Measurements from ENCODE around the gene SDCBP2.

Gene SDCBP2

DNA sequence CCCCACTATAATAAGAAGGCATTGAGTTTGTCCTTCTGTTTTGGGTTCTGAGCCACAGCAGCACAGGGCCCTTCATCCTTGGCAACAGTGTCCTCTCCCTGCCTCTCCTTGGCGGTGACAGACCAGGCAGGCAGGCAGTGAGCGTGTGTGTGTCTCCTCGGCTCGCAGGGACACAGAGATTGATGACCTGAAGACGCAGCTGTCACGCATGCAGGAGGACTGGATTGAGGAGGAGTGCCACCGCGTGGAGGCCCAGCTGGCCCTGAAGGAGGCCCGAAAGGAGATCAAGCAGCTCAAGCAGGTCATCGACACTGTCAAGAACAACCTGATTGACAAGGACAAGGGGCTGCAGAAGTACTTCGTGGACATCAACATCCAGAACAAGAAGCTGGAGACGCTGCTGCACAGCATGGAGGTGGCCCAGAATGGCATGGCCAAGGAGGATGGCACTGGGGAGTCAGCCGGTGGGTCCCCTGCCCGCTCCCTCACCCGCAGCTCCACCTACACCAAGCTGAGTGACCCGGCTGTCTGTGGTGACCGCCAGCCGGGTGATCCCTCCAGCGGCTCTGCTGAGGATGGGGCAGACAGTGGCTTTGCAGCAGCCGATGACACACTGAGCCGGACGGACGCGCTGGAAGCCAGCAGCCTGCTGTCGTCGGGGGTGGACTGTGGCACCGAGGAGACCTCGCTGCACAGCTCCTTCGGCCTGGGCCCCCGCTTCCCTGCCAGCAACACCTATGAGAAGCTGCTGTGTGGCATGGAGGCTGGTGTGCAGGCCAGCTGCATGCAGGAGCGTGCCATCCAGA, 24.0 kb downstream of the SDCBP2 start:
- DNase-seq (ENCODE audit: low read depth) = no peak
- TF ChIP-seq CTCF (IDR thresholded peaks at IDR 0.05; ENCODE audit: control insufficient read depth, insufficient read depth, low read depth, low read length, missing control alignments) = no peak
- H3K4me3 ChIP-seq (ENCODE audit: control insufficient read depth, low read depth, low read length) = no peak overlapping the region

- no peak overlapping the region for H3K4me3 ChIP-seq (ENCODE audit: control insufficient read depth, low read depth, low read length)
- TF ChIP-seq CTCF (IDR thresholded peaks at IDR 0.05; ENCODE audit: control insufficient read depth, insufficient read depth, low read depth, low read length, missing control alignments) = no peak
- no peak for DNase-seq (ENCODE audit: low read depth)
These were observed 26.0 kb downstream of the SDCBP2 start for GRCh38 chr20:1302685-1303541.

- DNase-seq (ENCODE audit: low read depth) = peak; percentile 7
- H3K4me3 ChIP-seq (ENCODE audit: control insufficient read depth, low read depth, low read length) = no peak overlapping the region
- no peak for TF ChIP-seq CTCF (IDR thresholded peaks at IDR 0.05; ENCODE audit: control insufficient read depth, insufficient read depth, low read depth, low read length, missing control alignments)
These were observed 27.9 kb downstream of the SDCBP2 start for GRCh38 chr20:1301031-1301529.

DNA sequence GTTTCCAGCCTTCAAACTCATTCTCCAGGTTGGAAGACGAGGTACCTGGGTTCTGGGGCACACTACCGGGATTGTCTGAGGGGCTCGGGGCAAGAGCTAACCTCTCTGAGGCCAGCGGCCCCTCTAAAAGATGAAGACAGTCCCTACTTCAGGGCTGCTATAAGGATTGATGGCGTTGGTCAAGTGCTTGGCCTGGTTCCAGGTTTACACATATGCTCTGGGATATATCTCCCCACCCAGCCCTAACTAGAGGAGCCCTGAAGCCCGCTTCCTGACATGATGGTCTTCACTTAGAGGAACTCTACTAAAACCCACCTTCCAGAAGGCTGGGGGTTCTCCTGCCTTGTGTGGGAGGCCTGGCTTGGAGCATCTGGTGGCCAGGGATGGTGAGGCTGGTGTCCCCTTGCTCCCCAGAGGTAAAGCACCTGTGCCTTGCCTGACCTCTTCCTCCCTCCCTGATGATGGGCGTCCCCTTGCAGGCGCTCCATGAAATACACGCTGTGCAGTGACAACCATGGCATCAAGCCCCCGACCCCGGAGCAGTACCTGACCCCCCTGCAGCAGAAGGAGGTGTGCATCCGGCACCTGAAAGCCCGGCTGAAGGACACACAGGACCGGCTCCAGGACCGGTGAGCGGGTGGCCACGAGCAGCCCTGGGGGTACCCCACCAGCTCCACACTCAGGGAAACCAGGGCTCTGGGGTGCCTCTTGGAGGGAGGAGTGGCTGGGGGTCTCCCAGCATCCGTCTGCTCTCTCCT, 28.7 kb downstream of the SDCBP2 start:
- no peak for DNase-seq (ENCODE audit: low read depth)
- H3K4me3 ChIP-seq (ENCODE audit: control insufficient read depth, low read depth, low read length) = no peak overlapping the region
- TF ChIP-seq CTCF (IDR thresholded peaks at IDR 0.05; ENCODE audit: control insufficient read depth, insufficient read depth, low read depth, low read length, missing control alignments) = no peak

DNA sequence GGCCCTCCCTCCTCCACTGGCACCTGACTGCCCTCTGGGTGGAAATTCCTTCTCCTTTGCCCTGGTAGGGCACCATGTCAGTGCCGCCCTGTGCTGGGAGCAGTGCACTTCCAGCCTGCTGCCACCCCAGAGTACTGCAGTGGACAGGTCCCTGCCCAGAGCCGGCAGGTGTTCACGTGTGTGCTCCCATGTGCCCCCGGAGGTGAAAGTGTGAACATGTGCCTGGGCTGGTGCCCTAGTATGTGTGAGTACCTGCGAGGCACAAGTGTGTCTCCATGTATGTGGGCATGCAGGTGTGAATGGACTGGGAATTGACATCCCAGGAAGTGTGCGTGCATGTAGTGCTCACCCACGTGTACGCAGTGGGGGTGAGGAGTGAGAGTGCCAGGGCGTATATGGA, 29.4 kb downstream of the SDCBP2 start:
- TF ChIP-seq CTCF (IDR thresholded peaks at IDR 0.05; ENCODE audit: control insufficient read depth, insufficient read depth, low read depth, low read length, missing control alignments) = peak; percentile 20
- no peak for DNase-seq (ENCODE audit: low read depth)
- H3K4me3 ChIP-seq (ENCODE audit: control insufficient read depth, low read depth, low read length) = no peak overlapping the region

DNA sequence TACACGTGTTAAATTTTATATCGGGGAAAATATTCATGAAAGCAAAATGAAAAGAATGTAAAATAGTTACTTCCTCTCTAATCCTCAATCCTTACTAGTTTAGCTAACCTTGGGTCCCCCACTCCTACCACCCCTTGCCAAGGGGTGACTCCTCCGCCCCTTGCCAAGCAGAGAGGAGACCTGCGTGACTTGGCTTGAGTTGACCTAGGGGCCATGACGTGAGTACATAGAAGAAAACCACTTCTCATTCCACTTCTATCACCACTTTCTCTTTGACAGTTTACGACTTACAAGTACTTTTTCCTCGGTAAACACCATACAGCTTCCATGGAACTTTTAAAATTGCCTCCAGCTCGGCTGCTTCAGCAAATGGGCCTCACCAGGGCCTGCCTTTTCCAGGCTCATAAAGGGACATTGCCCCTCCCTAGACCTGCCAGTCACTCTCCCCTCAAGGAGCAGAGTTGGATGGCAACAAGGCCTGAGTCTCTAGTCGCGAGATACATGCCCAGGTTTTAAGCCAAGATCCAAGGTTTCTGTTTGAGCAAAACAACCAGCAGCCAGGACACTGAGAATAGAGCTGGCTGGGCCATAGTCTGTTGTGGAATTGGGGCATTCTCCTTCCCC, 29.9 kb downstream of the SDCBP2 start:
- TF ChIP-seq CTCF (IDR thresholded peaks at IDR 0.05; ENCODE audit: control insufficient read depth, insufficient read depth, low read depth, low read length, missing control alignments) = no peak
- DNase-seq (ENCODE audit: low read depth) = no peak
- no peak overlapping the region for H3K4me3 ChIP-seq (ENCODE audit: control insufficient read depth, low read depth, low read length)
